ENCODE results near the gene MOV10. TPM values are rescaled to one million over a fixed set of nuclear protein-coding genes. Genes with fewer than 3 reads are reported as not detected.
A peak's percentile ranks its signal among the peaks of the same experiment; 100 is the strongest.

The MOV10 gene
- total and polyA plus RNA-seq, 2 of the 13 experiments (the other 11 are each of a cell fraction or from before 2014, with no cell fraction given) = 56.4 to 58.2 TPM

DNA sequence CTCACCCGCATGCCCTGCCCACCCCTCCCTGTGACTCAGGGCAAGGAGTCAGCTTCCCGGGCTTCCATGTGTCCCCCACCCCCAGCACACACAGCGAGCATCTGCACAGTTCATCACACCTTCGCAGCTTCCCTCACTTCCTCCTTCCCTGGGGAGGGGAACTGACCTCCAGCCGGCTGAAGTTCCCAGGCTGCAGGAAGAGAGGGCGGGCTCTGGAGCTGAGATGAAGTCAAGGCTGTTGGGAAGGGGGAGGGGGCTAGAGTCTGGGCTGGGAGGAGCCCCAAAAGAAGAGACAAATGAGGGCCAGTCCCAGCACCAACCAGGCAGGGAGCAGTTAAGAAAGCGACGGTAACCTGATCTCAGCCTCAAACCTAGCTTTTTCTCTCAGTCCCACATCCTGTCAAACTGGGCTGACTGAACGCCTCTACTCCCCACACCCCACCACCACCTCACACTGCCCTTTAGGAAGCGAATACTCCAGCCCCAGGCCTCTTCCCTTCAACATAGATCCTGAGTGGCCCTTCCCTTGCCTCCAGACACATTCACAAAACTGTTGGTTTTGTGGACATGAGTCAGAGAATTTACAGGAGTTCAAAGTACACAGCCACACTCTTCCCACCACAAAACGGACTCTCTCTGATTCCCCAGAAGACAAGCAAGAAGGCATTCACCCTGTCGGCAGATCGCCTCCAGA lies 30.6 kb downstream of the MOV10 start (continued):
- TF ChIP-seq, protein P1, sequence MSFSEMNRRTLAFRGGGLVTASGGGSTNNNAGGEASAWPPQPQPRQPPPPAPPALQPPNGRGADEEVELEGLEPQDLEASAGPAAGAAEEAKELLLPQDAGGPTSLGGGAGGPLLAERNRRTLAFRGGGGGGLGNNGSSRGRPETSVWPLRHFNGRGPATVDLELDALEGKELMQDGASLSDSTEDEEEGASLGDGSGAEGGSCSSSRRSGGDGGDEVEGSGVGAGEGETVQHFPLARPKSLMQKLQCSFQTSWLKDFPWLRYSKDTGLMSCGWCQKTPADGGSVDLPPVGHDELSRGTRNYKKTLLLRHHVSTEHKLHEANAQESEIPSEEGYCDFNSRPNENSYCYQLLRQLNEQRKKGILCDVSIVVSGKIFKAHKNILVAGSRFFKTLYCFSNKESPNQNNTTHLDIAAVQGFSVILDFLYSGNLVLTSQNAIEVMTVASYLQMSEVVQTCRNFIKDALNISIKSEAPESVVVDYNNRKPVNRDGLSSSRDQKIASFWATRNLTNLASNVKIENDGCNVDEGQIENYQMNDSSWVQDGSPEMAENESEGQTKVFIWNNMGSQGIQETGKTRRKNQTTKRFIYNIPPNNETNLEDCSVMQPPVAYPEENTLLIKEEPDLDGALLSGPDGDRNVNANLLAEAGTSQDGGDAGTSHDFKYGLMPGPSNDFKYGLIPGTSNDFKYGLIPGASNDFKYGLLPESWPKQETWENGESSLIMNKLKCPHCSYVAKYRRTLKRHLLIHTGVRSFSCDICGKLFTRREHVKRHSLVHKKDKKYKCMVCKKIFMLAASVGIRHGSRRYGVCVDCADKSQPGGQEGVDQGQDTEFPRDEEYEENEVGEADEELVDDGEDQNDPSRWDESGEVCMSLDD (CRISPR knock-in tag; IDR thresholded peaks at IDR 0.05; ENCODE audit: borderline replicate concordance) = no peak
- no peak for TF ChIP-seq ISL2 (CRISPR knock-in tag; IDR thresholded peaks at IDR 0.05)
- TF ChIP-seq SP1 (IDR thresholded peaks at IDR 0.05) = no peak
- peak; percentile 20; the same call in 1 of the 2 replicates for TF ChIP-seq SP1 (CRISPR knock-in tag; IDR thresholded peaks at IDR 0.05)
- TF ChIP-seq, protein P2, sequence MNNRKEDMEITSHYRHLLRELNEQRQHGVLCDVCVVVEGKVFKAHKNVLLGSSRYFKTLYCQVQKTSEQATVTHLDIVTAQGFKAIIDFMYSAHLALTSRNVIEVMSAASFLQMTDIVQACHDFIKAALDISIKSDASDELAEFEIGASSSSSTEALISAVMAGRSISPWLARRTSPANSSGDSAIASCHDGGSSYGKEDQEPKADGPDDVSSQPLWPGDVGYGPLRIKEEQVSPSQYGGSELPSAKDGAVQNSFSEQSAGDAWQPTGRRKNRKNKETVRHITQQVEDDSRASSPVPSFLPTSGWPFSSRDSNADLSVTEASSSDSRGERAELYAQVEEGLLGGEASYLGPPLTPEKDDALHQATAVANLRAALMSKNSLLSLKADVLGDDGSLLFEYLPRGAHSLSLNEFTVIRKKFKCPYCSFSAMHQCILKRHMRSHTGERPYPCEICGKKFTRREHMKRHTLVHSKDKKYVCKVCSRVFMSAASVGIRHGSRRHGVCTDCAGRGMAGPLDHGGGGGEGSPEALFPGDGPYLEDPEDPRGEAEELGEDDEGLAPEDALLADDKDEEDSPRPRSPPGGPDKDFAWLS (CRISPR knock-in tag; IDR thresholded peaks at IDR 0.05; ENCODE audit: borderline replicate concordance) = no peak
- TF ChIP-seq PHF21A (CRISPR knock-in tag; IDR thresholded peaks at IDR 0.05) = no peak
- TF ChIP-seq ZNF552 (CRISPR knock-in tag; IDR thresholded peaks at IDR 0.05; ENCODE audit: borderline replicate concordance) = no peak
- TF ChIP-seq, protein P3, sequence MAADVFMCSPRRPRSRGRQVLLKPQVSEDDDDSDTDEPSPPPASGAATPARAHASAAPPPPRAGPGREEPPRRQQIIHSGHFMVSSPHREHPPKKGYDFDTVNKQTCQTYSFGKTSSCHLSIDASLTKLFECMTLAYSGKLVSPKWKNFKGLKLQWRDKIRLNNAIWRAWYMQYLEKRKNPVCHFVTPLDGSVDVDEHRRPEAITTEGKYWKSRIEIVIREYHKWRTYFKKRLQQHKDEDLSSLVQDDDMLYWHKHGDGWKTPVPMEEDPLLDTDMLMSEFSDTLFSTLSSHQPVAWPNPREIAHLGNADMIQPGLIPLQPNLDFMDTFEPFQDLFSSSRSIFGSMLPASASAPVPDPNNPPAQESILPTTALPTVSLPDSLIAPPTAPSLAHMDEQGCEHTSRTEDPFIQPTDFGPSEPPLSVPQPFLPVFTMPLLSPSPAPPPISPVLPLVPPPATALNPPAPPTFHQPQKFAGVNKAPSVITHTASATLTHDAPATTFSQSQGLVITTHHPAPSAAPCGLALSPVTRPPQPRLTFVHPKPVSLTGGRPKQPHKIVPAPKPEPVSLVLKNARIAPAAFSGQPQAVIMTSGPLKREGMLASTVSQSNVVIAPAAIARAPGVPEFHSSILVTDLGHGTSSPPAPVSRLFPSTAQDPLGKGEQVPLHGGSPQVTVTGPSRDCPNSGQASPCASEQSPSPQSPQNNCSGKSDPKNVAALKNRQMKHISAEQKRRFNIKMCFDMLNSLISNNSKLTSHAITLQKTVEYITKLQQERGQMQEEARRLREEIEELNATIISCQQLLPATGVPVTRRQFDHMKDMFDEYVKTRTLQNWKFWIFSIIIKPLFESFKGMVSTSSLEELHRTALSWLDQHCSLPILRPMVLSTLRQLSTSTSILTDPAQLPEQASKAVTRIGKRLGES (CRISPR knock-in tag; IDR thresholded peaks at IDR 0.05; ENCODE audit: borderline replicate concordance) = no peak
